ENCODE data around the gene MTCL1.

MTCL1 gene

GRCh38 chr18:8715599-8715998, 10.2 kb downstream of the MTCL1 start:
- DNase-seq: no peak

- DNase-seq: no peak
Observed at GRCh38 chr18:8717011-8717770, 11.8 kb downstream of the MTCL1 start.

GRCh38 chr18:8718401-8718913, 13.1 kb downstream of the MTCL1 start:
- no peak for DNase-seq

DNA sequence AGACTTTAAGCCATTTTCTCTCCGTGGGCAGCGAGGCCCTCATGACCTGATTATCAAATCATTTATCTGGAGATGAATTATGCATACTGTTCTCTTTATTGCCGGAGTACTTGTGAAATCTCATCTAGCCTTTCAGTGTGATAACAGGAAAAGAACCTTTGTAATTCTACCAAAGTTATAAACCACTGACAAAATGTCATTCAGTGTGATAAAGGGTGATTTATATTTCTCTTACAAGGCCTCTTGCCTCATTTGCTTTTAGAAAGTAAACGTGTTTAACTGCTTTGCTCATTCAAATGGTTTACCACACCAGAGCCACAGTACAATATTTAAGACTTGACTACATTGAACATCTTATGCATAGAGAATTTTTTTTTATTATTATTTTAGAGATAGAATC, 13.8 kb downstream of the MTCL1 start:
- no peak for DNase-seq

GRCh38 chr18:8720141-8720540, 14.8 kb downstream of the MTCL1 start:
- DNase-seq: no peak

GRCh38 chr18:8721094-8721669, 15.8 kb downstream of the MTCL1 start:
- no peak for DNase-seq

DNA sequence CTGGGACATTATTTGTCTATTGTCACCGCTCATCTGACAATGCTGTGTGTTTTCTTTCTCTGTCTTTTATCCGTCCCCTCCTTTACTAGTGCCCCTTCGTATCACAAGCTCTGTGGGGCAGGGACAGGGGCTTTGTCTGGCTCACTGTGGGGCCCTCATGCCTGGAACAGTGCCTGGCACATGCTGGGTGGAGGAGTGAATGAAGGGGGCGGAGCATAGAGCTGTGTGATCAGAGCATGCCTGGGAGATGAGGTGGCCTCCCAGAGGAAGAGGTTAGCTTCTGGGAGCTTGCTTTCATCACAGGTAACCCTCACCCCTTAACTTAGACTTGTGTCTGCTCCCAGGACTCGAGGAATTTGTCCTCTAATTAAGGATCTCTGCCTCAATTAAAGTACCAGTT, 16.4 kb downstream of the MTCL1 start:
- no peak for DNase-seq

- no peak for DNase-seq
Observed at GRCh38 chr18:8722946-8723820, 17.8 kb downstream of the MTCL1 start.

GRCh38 chr18:8724452-8724851, 19.1 kb downstream of the MTCL1 start:
- no peak for DNase-seq

DNA sequence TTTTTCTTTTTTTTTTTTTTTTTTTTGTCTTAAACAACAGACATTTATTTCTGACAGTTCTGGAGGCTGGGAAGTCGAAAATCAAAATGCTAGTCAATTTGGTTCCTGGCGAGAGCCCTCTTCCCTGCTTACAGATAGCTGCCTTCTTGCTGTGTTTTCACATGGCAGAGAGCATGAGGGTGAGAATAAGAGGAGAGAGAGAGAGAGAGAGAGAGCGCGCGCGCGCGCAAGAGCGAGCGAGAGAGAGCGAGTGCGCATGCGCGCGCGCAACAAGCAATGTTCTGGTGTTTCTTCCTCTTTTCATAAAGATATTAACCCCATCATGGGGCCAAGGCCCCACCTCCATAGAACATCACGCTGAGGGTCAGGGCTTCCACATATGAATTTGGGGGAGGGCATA, 20.9 kb downstream of the MTCL1 start:
- no peak for DNase-seq

DNA sequence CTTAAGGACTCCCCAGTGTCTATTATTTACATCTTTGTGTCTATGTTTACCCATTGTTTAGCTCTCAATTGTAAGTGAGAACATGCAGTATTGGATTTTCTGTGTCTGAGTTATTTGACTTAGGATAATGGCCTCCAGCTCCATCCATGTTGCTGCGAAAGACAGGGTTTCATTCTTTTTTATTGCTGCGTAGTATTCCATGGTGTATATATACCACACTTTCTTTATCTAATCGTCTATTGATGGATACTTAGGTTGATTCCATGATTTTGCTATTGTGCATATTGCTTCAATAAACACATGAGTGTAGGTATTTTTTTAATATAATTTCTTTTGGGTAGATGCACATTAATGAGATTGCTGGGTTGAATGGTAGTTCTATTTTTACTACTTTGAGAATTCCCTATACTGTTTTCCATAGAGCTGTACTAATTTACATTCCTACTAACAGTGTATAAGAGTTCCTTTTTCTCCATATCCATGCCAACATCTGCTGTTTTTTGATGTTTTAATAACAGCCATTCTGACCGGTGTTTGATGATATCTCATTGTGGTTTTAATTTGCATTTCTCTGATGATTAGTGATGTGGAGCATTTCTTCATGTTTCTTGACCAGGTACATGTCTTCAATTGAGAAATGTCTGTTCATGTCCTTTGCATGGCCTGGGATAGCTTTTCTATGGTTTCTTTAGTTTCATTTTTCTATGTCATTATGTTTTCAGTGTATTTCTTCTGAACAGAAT, 21.8 kb downstream of the MTCL1 start:
- peak; percentile 57 for DNase-seq

DNA sequence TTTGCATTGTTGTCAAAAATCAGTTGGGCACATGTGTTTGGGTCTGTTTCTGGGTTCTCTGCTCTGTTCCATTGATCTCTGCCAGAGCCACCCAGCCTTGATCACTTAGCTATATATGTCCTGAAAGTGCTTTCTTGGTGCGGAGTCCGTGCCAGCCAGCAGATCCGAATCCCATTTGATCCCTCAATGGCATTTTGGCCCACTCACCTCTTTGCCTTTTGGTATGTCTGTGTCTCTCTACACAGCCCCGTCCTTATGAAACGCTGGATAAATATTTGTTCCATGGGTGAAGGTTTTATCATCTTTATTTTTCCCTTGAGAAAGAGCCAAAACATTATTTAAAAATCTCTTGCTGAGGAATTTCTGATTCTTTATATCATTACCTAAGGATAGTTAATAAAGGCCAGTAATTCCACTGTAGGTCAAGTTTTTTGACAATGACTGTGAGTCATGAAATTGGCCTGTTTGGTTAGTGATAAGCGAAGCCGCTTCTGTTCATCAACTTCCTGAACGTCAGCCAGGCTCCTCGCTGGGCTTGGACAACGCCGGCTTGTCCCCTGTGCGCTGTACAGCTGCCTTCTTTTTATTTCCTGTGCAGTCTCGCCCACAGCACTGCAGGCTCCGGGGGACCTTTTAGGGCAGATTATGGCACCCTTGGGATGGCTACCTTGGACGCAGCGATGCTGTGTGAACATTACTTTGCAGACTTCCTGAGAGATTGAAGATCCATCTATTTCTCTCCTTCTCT, 24.9 kb downstream of the MTCL1 start:
- peak; percentile 94 for DNase-seq

- no peak for DNase-seq
Observed at GRCh38 chr18:8732442-8733360, 27.3 kb downstream of the MTCL1 start.

GRCh38 chr18:8734496-8734895, 29.1 kb downstream of the MTCL1 start:
- DNase-seq: no peak

- DNase-seq: no peak
Observed at GRCh38 chr18:8735274-8735673, 29.9 kb downstream of the MTCL1 start.

GRCh38 chr18:8741117-8741516, 35.8 kb downstream of the MTCL1 start:
- DNase-seq: no peak

DNA sequence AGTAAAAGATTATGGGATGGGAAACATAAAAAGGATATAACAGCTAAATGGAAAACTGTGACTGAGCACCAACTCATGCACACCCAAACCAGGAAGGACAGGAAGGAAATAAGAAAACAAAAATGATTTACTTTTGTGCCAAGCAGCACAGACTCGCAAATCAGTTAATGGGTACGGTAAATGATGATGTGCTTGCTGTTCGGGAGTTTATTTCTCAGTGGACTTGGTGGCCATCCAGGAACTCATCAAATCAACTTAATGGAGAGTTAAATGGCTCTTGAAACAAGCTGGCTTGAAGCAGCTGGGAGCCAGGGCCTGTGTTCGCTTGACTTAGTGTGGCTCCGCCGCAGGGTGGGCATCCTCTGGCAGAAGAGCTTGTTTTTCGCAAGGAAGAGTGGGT, 36.2 kb downstream of the MTCL1 start:
- no peak for DNase-seq

DNA sequence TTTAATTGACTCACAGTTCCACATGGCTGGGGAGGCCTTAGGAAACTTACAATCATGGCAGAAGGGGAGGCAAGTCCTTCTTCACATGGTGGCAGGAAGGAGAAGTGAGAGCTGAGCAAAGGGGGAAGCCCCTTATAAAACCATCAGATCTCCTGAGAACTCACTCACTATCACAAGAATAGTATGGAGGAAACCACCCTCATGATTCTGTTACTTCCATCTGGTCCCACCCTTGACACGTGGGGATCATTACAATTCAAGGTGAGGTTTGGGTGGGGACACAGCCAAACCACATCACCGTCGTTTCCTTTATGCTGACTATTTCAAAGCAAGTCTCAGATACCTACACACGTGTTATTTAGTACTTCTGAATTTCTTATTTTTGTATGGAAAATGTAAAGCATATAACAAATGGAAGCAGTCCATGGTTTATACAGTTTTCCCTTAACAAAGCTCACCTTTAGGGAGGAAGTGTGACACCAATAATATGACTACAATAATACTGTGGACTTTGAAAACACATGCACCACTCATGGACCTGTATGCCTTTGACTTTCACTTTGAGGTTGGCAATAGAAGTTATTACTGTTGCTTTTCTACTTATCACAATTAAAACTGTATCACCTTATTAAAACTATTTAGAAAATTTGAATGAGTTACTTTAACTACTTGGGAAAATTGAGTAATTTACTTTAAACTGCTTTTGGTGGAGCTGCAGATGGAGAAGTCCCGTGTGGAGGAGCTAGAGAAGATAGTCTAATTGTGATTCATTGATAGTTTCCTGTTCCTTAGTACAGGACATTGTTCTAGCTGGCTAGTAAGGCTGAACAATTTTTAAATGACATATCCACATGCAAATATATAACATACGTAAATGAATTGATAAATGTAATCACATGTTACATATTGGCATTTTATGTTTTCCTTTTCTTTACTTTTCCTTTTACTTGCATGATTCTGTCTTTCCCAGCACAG, 37.3 kb downstream of the MTCL1 start:
- no peak for DNase-seq

- DNase-seq: no peak
Observed at GRCh38 chr18:8744038-8744437, 38.7 kb downstream of the MTCL1 start.

GRCh38 chr18:8744656-8745055, 39.3 kb downstream of the MTCL1 start:
- DNase-seq: no peak

Measured in hematopoietic multipotent progenitor cell treated with erythropoietin and hydrocortisone succinate and interleukin-3 and kit ligand, for 8 days (in vitro differentiated cells).